Erythroblast (primary cell): ENCODE results near the gene SBF2.

Source experiments
- GATA1 ChIP-seq: IDR thresholded peaks from 2 replicates; pipeline ENCODE4 v1.6.1; 2011; ENCODE audit warnings: low read depth, mild to moderate bottlenecking, control low read depth, low read length, moderate library complexity
- POLR2A ChIP-seq: IDR thresholded peaks from 2 replicates; pipeline ENCODE4 v1.6.1; 2011; ENCODE audit warnings: mild to moderate bottlenecking, low read length

GRCh38 chr11:9826390-9826789, 467.6 kb downstream of the SBF2 start:
- no peak for TF ChIP-seq POLR2A
- no peak for TF ChIP-seq GATA1
